GM12878 (cell line): Measurements from ENCODE around the gene TRIM38. TPM values are rescaled to one million over a fixed set of nuclear protein-coding genes. Genes with fewer than 3 reads are reported as not detected.

Experiments used
- ATAC-seq: fragments of 200-7000 bp; cut with Tn5 transposase; 3 replicates; pipeline ENCODE4 v1.9.1; 2020; ENCODE audit warnings: mild to moderate bottlenecking, moderate library complexity
- BruUV-seq: library from RNA; stranded (reverse); fragments of 400-500 nt; replicated peaks from 2 replicates; lab custom pipeline; 2021; lab: Mats Ljungman, UMichigan
- CTCF ChIA-PET: fragments of 300-600 bp; sonication (Branson Sonifier 250); formaldehyde crosslinking; extraction: SDS; loops from one replicate; lab custom pipeline; 2021; ENCODE audit warnings: inconsistent platforms; lab: Yijun Ruan, JAX
- POLR2A ChIA-PET: fragments of 350-600 bp; formaldehyde crosslinking; extraction: SDS; loops from one replicate; lab custom pipeline; 2021; ENCODE audit warnings: inconsistent platforms; lab: Charles Lee
- RAD21 ChIA-PET: fragments of 300-600 bp; sonication (Branson Sonifier 250); formaldehyde crosslinking; loops from one replicate; lab custom pipeline; 2023; ENCODE audit warnings: antibody characterized with exemption; ENCODE audit not compliant: unreplicated experiment; lab: Charles Lee
- SMC1A ChIA-PET: fragments of 300-600 bp; sonication (Branson Sonifier 250); formaldehyde crosslinking; loops from one replicate; lab custom pipeline; 2023; ENCODE audit not compliant: unreplicated experiment, uncharacterized antibody; lab: Charles Lee
- DNase-seq: peaks from one replicate; pipeline ENCODE4 v3.0.0-alpha.2; 2011; ENCODE audit warnings: low read depth, low spot score
- FAIRE-seq: peaks from 3 replicates; lab custom pipeline; 2011; peaks lifted over from hg19 to GRCh38; lab: Jason Lieb, UNC
- H2AFZ ChIP-seq: 2 replicates; pipeline ENCODE4 v1.6.0; 2011; ENCODE audit warnings: low read depth, low read length, control low read depth; ENCODE audit not compliant: control insufficient read depth
- H3K27ac ChIP-seq: 2 replicates; pipeline ENCODE4 v1.5.1; 2011; ENCODE audit warnings: control low read depth; ENCODE audit not compliant: control insufficient read depth, insufficient read depth
- H3K27me3 ChIP-seq, 2 experiments: replicated peaks in 1 of 2; 2 replicates each; pipeline versions ENCODE4 v1.6.0 to v1.6.1; 2011; ENCODE audit warnings: low read length in 1 of 2; ENCODE audit not compliant: control insufficient read depth in 2 of 2, insufficient read depth in 2 of 2
- H3K36me3 ChIP-seq, 2 experiments: 2 replicates each; pipeline ENCODE4 v1.5.1; 2011; ENCODE audit warnings: low read length in 1 of 2; ENCODE audit not compliant: control insufficient read depth in 2 of 2, insufficient read depth in 2 of 2
- H3K4me1 ChIP-seq: 2 replicates; pipeline ENCODE4 v1.6.1; 2011; ENCODE audit warnings: mild to moderate bottlenecking, low read length, moderate library complexity, mixed read lengths; ENCODE audit not compliant: control insufficient read depth, insufficient read depth
- H3K4me2 ChIP-seq: 2 replicates; pipeline ENCODE4 v1.6.0; 2011; ENCODE audit warnings: control low read depth; ENCODE audit not compliant: control insufficient read depth, insufficient read depth
- H3K4me3 ChIP-seq: fragments of 200-600 bp; sonication (generic); 2 replicates; pipeline ENCODE4 v1.5.1; 2016
- H3K79me2 ChIP-seq: 2 replicates; pipeline ENCODE4 v1.6.0; 2011; ENCODE audit warnings: low read length; ENCODE audit not compliant: control insufficient read depth, insufficient read depth
- H3K9ac ChIP-seq: 2 replicates; pipeline ENCODE4 v1.8.0; 2011; ENCODE audit warnings: low read length, control low read depth, mixed read lengths; ENCODE audit not compliant: control insufficient read depth, insufficient read depth
- H3K9me3 ChIP-seq: replicated peaks from 3 replicates; pipeline ENCODE4 v1.5.1; 2011; ENCODE audit warnings: mild to moderate bottlenecking, low read length; ENCODE audit not compliant: control insufficient read depth, insufficient read depth
- H4K20me1 ChIP-seq: 2 replicates; pipeline ENCODE4 v1.6.0; 2011; ENCODE audit not compliant: control insufficient read depth, insufficient read depth
- BACH1 ChIP-seq: fragments of 450-650 bp; IDR thresholded peaks from 2 replicates; pipeline ENCODE4 v1.6.1; 2017; ENCODE audit warnings: mild to moderate bottlenecking, borderline replicate concordance
- ELK1 ChIP-seq: IDR thresholded peaks from 2 replicates; pipeline ENCODE4 v1.6.1; 2012; ENCODE audit warnings: low read depth, low read length, improper control_type of control experiment
- EP300 ChIP-seq, 2 experiments: fragments of 150-350 bp in 1 of 2; IDR thresholded peaks; 2 replicates each; pipeline ENCODE4 v1.6.1; 2011 to 2012; ENCODE audit warnings: low read depth in 2 of 2, low read length in 2 of 2, borderline replicate concordance in 1 of 2, improper control_type of control experiment in 1 of 2, inconsistent platforms in 1 of 2; ENCODE audit not compliant: control insufficient read depth in 1 of 2
- HDAC2 ChIP-seq: fragments of 200-600 bp; sonication (generic); IDR thresholded peaks from 2 replicates; pipeline ENCODE4 v1.6.1; 2017
- HSF1 ChIP-seq: fragments of 150-350 bp; IDR thresholded peaks from 2 replicates; pipeline ENCODE4 v1.6.1; 2014; ENCODE audit warnings: mild to moderate bottlenecking, low read depth, low read length
- MYC ChIP-seq: IDR thresholded peaks from 2 replicates; pipeline ENCODE4 v1.6.1; 2011; ENCODE audit warnings: mild to moderate bottlenecking, low read length, moderate library complexity, inconsistent platforms; ENCODE audit not compliant: insufficient read depth, insufficient replicate concordance, insufficient read length, severe bottlenecking
- PAX8 ChIP-seq: fragments of 450-650 bp; IDR thresholded peaks from 2 replicates; pipeline ENCODE4 v1.6.1; 2017; ENCODE audit warnings: mild to moderate bottlenecking, moderate library complexity
- REST ChIP-seq: IDR thresholded peaks from 2 replicates; pipeline ENCODE4 v1.6.1; 2012; ENCODE audit warnings: mild to moderate bottlenecking, low read depth, low read length
- RFX5 ChIP-seq: IDR thresholded peaks from 2 replicates; pipeline ENCODE4 v1.6.1; 2011; ENCODE audit warnings: low read depth, low read length, improper control_type of control experiment
- SIN3A ChIP-seq: IDR thresholded peaks from 2 replicates; pipeline ENCODE4 v1.6.1; 2012; ENCODE audit warnings: low read depth, low read length, improper control_type of control experiment
- SMAD1 ChIP-seq: fragments of 450-650 bp; IDR thresholded peaks from 2 replicates; pipeline ENCODE4 v1.6.1; 2018; ENCODE audit warnings: mild to moderate bottlenecking, low read depth; ENCODE audit not compliant: partially characterized antibody
- YY1 ChIP-seq: IDR thresholded peaks from 2 replicates; pipeline ENCODE4 v1.6.1; 2011; ENCODE audit warnings: low read depth, mild to moderate bottlenecking, low read length
- ZBTB33 ChIP-seq: fragments of 450-650 bp; IDR thresholded peaks from 2 replicates; pipeline ENCODE4 v1.6.1; 2017; ENCODE audit warnings: mild to moderate bottlenecking
- ZNF207 ChIP-seq: fragments of 450-650 bp; IDR thresholded peaks from 2 replicates; pipeline ENCODE4 v1.6.1; 2014; ENCODE audit warnings: antibody characterized with exemption, mild to moderate bottlenecking, borderline replicate concordance
- WGBS: methylation state at CpG from one replicate; pipeline ENCODE4 v1.1.6; 2016; ENCODE audit warnings: low lambda C conversion rate; ENCODE audit not compliant: insufficient replicate concordance, insufficient coverage; ENCODE audit errors: missing lambda C conversion rate; 5-methylcytosine and 5-hydroxymethylcytosine counted together
- in situ Hi-C: fragments of 300-500 bp; cut with MboI; formaldehyde crosslinking; loops from 9 replicates; pipeline ENCODE4 v1.14.3; 2018; ENCODE audit warnings: mixed read lengths
- intact Hi-C: fragments of 100-400 bp; cut with micrococcal nuclease; formaldehyde crosslinking; loops from one replicate; pipeline ENCODE4 v1.14.2; 2022; ENCODE audit not compliant: unreplicated experiment
- polyA plus RNA-seq, 11 experiments: library from polyadenylated mRNA; depleted of rRNA in 4 of 11; unstranded in 6 of 11; stranded (reverse) in 5 of 11; fragments of >200 nt; fragmentation: Nextera tagmentation in 4 of 11; fragmentation: Illumina TruSeq in 1 of 11; extraction: Ambion mirVana in 4 of 11; extraction: Trizol in 1 of 11; gene quantifications; 1 replicate in 1 of 11; 2 replicates in 10 of 11; pipeline versions ENCODE4 v1.2.1 to v1.2.3, GENCODE V29; 2011 to 2016; ENCODE audit warnings: inconsistent platforms in 2 of 11, missing spikeins in 2 of 11, low read depth in 1 of 11
- total RNA-seq, 4 experiments: library from RNA; depleted of rRNA in 3 of 4; stranded (reverse); fragments of >200 nt in 3 of 4; fragmentation: Illumina TruSeq in 1 of 4; extraction: Trizol in 1 of 4; gene quantifications; 2 replicates each; pipeline versions ENCODE4 v1.2.1 to v1.2.3, GENCODE V29; 2013 to 2021

The TRIM38 gene
- total and polyA plus RNA-seq, 10 of the 15 experiments (the other 5 are each of a cell fraction or from before 2014, with no cell fraction given) = 4.5 to 14.7 (median 11.1) TPM

GRCh38 chr6:26021001-26021349, 58.4 kb downstream of the TRIM38 start:
- ChIA-PET POLR2A (interaction anchor here (0.6 to 4.2 kb wide), 14 partner anchors 9 to 1797 kb away, joined by 3 to 50 read pairs (median 4); partner anchors contain the start of gene TRIM38), RAD21 (interaction anchor here (1.0 to 4.2 kb wide), 11 partner anchors 12 to 163 kb away, joined by 3 to 53 read pairs (median 6); a partner anchor contains a TSS), CTCF (interaction anchor here (1.8 to 11.1 kb wide), 5 partner anchors 10 to 29 kb away, joined by 8 to 96 read pairs (median 21); a partner anchor contains a TSS), SMC1A (interaction anchor here (0.9 to 4.4 kb wide), 11 partner anchors 9 to 654 kb away, joined by 3 to 36 read pairs (median 4); a partner anchor contains a TSS)
- Histone ChIP-seq H3K36me3 (no peaks in the 10 kb centered on the region), H3K9me3 (peaks cover 7% of the 10 kb centered on the region), H2AFZ (peak overlapping the region; percentile 55; the same call in 1 of the 2 replicates), H3K27me3 (no peaks in the 10 kb centered on the region), H3K27ac (peak overlapping the region; percentile 98), H3K9ac (peak overlapping the region; percentile 76), H4K20me1 (no peaks in the 10 kb centered on the region), H3K4me3 (peak overlapping the region; percentile 74), H3K79me2 (no peaks in the 10 kb centered on the region), H3K4me1 (peaks cover 8% of the 10 kb centered on the region), H3K4me2 (peak overlapping the region; percentile 56)
- BruUV-seq = TSS peak; percentile 92
- in situ Hi-C loops (no loop called here), intact Hi-C loops (loop anchor here (10.0 kb wide), 1 partner anchor 1086 kb away; the partner anchor contains the start of gene RIPOR2)
- peak; percentile 25 for ATAC-seq
- no peak for FAIRE-seq
- DNase-seq = no peak
- WGBS = 2% methylated on average over 23 of the region's 23 CpGs
- peak; percentile 81 for TF ChIP-seq YY1
- TF ChIP-seq BACH1 = 0 out of 2 replicates have a peak, but pooled peaks have one; percentile 15
- TF ChIP-seq RFX5 = 0 out of 2 replicates have a peak, but pooled peaks have one; percentile 6
- TF ChIP-seq EP300 (IDR thresholded peaks at IDR 0.05; ENCODE audit: borderline replicate concordance in 1 of 2, control insufficient read depth in 1 of 2, low read depth in 2 of 2, low read length in 2 of 2) = 0 out of 4 replicates have a peak, but pooled peaks of 1 of the 2 experiments have one; percentile 3
- no peak for TF ChIP-seq SIN3A
- TF ChIP-seq PAX8 = 0 out of 2 replicates have a peak, but pooled peaks have one; percentile 37
- no peak for TF ChIP-seq SMAD1
- TF ChIP-seq ZBTB33 = no peak
- peak; percentile 65; the same call in 1 of the 2 replicates for TF ChIP-seq HDAC2
- 0 out of 2 replicates have a peak, but pooled peaks have one; percentile 33 for TF ChIP-seq ZNF207
- TF ChIP-seq ELK1 = no peak; the same call in 1 of the 2 replicates
- TF ChIP-seq HSF1 = no peak
- 0 out of 2 replicates have a peak, but pooled peaks have one; percentile 7 for TF ChIP-seq REST
- TF ChIP-seq MYC = no peak
